Stimulated activated naive CD4-positive, alpha-beta T cell (primary cell): ENCODE results near the gene FBXW9.
"Not testable (repeated sequence)": the region's sequence is repeated elsewhere in the genome, so short reads cannot be mapped to it uniquely, and the experiment has no call there.

Source experiments
- DNase-seq, 6 experiments: peaks; one replicate each; lab custom pipeline; 2025; lab: John Stamatoyannopoulos, UW

The FBXW9 gene

GRCh38 chr19:12696366-12697335 lies at the start of gene FBXW9:
FBXW9 (minus strand) TSS chr19:12696631; CDS start chr19:12696581, 50 bp downstream.
- peak; percentile 85 to 96 (median 95) for DNase-seq

- no peak for DNase-seq
Measured at GRCh38 chr19:12745166-12745897, 48.9 kb upstream of the FBXW9 start.

GRCh38 chr19:12737835-12738351 lies 41.5 kb upstream of the FBXW9 start:
- DNase-seq: no peak

GRCh38 chr19:12736995-12737834 lies 40.8 kb upstream of the FBXW9 start, which contains the start of gene GET3:
GET3 (plus strand) TSS chr19:12737497; CDS start chr19:12737506, 9 bp downstream.
- peak; percentile 67 to 96 (median 83) for DNase-seq

- peak; percentile 7 to 60 (median 21) for DNase-seq
Measured at GRCh38 chr19:12733369-12734214, 37.2 kb upstream of the FBXW9 start.

- no peak for DNase-seq
Measured at GRCh38 chr19:12731337-12731736, 34.9 kb upstream of the FBXW9 start.

- DNase-seq: no peak
Measured at GRCh38 chr19:12730064-12730463, 33.6 kb upstream of the FBXW9 start.

GRCh38 chr19:12727745-12728433 lies 31.5 kb upstream of the FBXW9 start:
- no peak for DNase-seq

GRCh38 chr19:12726988-12727316 lies 30.5 kb upstream of the FBXW9 start:
- DNase-seq: no peak

GRCh38 chr19:12725612-12726011 lies 29.2 kb upstream of the FBXW9 start:
- DNase-seq: not testable (repeated sequence)

- DNase-seq: peak; percentile 29 to 61 (median 50)
Measured at GRCh38 chr19:12723641-12724426, 27.4 kb upstream of the FBXW9 start, which contains the start of gene TNPO2. TNPO2 (minus strand) TSS chr19:12723932; CDS start chr19:12720977, 2,955 bp downstream.

GRCh38 chr19:12723381-12723640 lies 26.9 kb upstream of the FBXW9 start:
- no peak for DNase-seq

GRCh38 chr19:12722566-12723380 lies 26.3 kb upstream of the FBXW9 start:
- peak; percentile 81 to 93 (median 92) for DNase-seq

- DNase-seq: peak in 4 of 6 experiments; percentile 45 to 68 (median 56)
Measured at GRCh38 chr19:12721656-12722565, 25.5 kb upstream of the FBXW9 start.

GRCh38 chr19:12720851-12721655 lies 24.6 kb upstream of the FBXW9 start:
- DNase-seq: peak in 2 of 6 experiments; percentile 1 to 7

GRCh38 chr19:12720296-12720695 lies 23.9 kb upstream of the FBXW9 start:
- no peak for DNase-seq

- DNase-seq: no peak
Measured at GRCh38 chr19:12715929-12716328, 19.5 kb upstream of the FBXW9 start.
